Mucosa of descending colon (tissue), 3 donors: ENCODE results near the gene FHL2. TPM values are rescaled to one million over a fixed set of nuclear protein-coding genes. Genes with fewer than 3 reads are reported as not detected.

Source experiments
- ATAC-seq: fragments of 200-7000 bp; cut with Tn5 transposase; one replicate; pipeline ENCODE4 v1.9.1; 2020; ENCODE audit warnings: mild to moderate bottlenecking, moderate library complexity
- DNase-seq, 3 donors: peaks; one replicate each; pipeline ENCODE4 v3.0.0-alpha.2; 2020
- H3K36me3 ChIP-seq: fragments of 200-600 bp; one replicate; pipeline ENCODE4 v1.8.0; 2021; ENCODE audit warnings: low read depth, mild to moderate bottlenecking
- H3K4me1 ChIP-seq: fragments of 200-600 bp; one replicate; pipeline ENCODE4 v1.8.0; 2021; ENCODE audit warnings: low read depth, mild to moderate bottlenecking
- H3K4me3 ChIP-seq: fragments of 200-600 bp; one replicate; pipeline ENCODE4 v1.8.0; 2021; ENCODE audit warnings: mild to moderate bottlenecking
- H3K9me3 ChIP-seq: fragments of 200-600 bp; one replicate; pipeline ENCODE4 v1.8.0; 2021; ENCODE audit warnings: mild to moderate bottlenecking
- intact Hi-C, 2 donors: fragments of 100-400 bp; cut with DNase I in 1 of 2; cut with micrococcal nuclease in 1 of 2; formaldehyde crosslinking; loops; one replicate each; pipeline versions ENCODE4 v1.11.0 to v1.11.1; 2022; cut with DNase I, micrococcal nuclease
- total RNA-seq, 3 donors: library from RNA; stranded (reverse); fragmentation: NEBNext Ultra II Directional in 2 of 3; extraction: Animal tissue kit (Norgen Biotek cat#: 25700) in 2 of 3; gene quantifications; one replicate each; pipeline versions ENCODE4 v1.2.1 to v1.2.4, GENCODE V29; 2021 to 2023
- TF ChIP-seq, protein P1 (sequence below): fragments of 200-600 bp; IDR thresholded peaks from one replicate; pipeline ENCODE4 v1.8.0; 2022; ENCODE audit warnings: antibody characterized with exemption, mild to moderate bottlenecking
- donor health status: DM: no; HTN: no; CAD: no; lungs with moderate emphysema.
- donor health status: DM: no; HTN: no; CAD: no.
- donor health status: DM: no; HTN: yes; CAD: no.

The FHL2 gene
- total RNA-seq, 3 donors from 2014 or later = 109 to 132 (median 113) TPM

DNA sequence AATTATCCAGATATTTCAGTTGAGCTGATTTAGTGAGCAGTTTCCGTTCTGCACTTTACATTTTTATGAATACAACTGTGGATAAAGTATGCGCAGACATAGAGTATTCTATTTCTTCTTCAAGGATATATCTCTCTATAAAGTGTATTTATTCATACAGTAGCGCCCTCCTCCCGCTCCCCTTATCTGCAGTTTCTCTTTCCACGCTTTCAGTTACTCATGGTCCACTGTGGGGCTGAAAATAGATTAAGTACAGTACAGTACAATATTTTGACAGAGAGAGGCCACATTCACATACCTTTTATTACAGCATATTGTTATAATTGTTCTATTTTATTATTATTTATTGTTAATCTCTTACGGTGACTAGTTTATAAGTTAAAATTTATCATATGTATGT lies 19.7 kb upstream of the FHL2 start:
- no peaks in the 10 kb centered on the region for H3K36me3 ChIP-seq
- no peak overlapping the region for H3K4me3 ChIP-seq
- DNase-seq (no peak), ATAC-seq (no peak)
- no peaks in the 10 kb centered on the region for H3K4me1 ChIP-seq
- TF ChIP-seq, protein P1, sequence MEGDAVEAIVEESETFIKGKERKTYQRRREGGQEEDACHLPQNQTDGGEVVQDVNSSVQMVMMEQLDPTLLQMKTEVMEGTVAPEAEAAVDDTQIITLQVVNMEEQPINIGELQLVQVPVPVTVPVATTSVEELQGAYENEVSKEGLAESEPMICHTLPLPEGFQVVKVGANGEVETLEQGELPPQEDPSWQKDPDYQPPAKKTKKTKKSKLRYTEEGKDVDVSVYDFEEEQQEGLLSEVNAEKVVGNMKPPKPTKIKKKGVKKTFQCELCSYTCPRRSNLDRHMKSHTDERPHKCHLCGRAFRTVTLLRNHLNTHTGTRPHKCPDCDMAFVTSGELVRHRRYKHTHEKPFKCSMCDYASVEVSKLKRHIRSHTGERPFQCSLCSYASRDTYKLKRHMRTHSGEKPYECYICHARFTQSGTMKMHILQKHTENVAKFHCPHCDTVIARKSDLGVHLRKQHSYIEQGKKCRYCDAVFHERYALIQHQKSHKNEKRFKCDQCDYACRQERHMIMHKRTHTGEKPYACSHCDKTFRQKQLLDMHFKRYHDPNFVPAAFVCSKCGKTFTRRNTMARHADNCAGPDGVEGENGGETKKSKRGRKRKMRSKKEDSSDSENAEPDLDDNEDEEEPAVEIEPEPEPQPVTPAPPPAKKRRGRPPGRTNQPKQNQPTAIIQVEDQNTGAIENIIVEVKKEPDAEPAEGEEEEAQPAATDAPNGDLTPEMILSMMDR = no peak
- H3K9me3 ChIP-seq = no peaks in the 10 kb centered on the region
- intact Hi-C loops = no loop called here

DNA sequence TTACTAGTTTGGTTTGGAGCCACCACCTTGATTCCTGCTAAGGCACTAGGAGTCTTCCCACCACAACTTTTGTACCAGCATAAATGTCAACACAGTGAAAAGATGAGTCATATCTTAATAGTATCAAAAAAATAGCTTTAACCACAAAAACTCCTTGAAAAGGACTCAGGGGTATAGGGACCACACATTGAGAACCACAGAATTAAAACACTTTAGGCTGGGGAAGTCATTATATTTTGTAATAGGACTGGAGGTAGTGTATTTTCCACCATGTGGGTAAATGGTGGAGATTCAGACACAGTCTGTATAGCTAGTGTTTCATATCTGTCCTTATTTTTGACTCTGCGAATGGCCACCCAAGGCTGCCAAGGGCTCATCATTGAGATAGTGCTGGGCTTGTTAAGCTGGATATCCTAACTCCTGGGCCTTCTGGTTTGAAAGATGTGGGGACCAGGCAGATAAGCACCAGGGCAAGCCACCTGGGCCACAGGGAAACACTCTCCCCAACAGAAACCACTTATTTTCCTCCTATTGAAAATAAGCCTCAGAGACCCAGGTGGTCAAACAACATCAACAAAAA lies 19.1 kb upstream of the FHL2 start:
- no peaks in the 10 kb centered on the region for H3K36me3 ChIP-seq
- H3K4me3 ChIP-seq = no peak overlapping the region
- no peaks in the 10 kb centered on the region for H3K9me3 ChIP-seq
- no peaks in the 10 kb centered on the region for H3K4me1 ChIP-seq
- intact Hi-C loops = no loop called here
- DNase-seq (no peak), ATAC-seq (no peak)
- TF ChIP-seq, protein P1 = no peak

DNA sequence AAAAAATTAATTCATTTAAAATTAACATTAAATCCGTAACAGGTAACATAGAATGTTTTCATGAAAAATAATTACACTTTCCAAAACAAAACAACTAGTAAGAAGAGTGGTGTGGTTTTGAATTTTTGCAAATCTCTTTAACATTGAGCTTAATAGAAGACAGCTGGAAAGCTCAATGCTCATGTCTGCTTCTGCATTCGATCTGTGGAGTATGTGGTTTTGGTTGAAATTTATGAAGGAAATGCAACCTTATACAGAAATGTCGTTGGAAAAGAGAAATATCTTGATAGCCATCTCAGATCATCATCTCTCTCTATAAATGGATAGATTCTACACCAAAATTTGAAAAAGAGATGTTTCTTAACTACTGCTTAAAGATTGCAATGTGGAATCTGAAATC lies 17.3 kb upstream of the FHL2 start:
- H3K4me3 ChIP-seq = no peak overlapping the region
- DNase-seq (no peak), ATAC-seq (no peak)
- no peaks in the 10 kb centered on the region for H3K9me3 ChIP-seq
- TF ChIP-seq, protein P1 = no peak
- no peaks in the 10 kb centered on the region for H3K36me3 ChIP-seq
- intact Hi-C loops = no loop called here
- H3K4me1 ChIP-seq = no peaks in the 10 kb centered on the region

DNA sequence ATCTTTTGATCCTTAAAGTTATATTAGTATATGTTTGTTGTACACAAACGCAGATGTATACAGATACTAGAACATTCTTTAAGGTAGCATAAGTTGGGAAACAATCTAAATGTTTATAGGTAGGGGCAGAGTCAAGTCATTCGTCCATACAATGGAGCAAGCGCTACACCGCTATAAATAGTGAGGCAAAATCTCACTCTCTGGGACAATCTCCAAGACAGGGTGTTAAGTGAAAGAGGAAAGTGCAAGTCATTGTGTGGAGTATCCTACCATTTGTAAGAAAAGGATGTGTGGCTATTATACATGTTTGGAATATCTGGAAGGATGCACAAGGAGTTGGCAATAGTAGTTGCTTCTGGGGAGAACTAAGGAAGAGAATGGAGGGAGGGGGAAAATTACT lies 16.2 kb upstream of the FHL2 start:
- ATAC-seq = no peak
- Histone ChIP-seq H3K36me3 (no peaks in the 10 kb centered on the region), H3K4me1 (no peaks in the 10 kb centered on the region), H3K9me3 (no peaks in the 10 kb centered on the region), H3K4me3 (no peak overlapping the region)
- TF ChIP-seq, protein P1 = no peak
- intact Hi-C loops = no loop called here
- no peak for DNase-seq

DNA sequence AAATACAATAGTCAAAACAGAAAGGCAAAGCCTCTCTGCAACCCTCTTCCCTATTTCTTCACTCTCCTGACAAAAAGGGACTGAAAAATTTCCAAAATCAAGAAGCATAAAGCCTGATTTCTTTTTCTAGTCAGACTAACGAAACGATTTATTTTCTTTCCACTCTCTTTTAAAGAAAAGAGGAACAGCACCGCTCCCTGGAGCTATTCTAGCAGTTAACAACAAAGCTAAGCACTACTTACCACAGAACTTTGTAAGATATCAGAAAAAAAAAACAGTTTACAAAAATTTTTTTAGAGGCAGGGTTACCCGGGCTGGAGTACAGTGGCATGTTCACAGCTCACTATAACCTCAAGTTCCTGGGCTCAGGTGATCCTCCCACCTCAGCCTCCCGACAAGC lies 14.4 kb upstream of the FHL2 start:
- Histone ChIP-seq H3K36me3 (no peaks in the 10 kb centered on the region), H3K4me1 (no peaks in the 10 kb centered on the region), H3K4me3 (no peak overlapping the region), H3K9me3 (no peaks in the 10 kb centered on the region)
- ATAC-seq = no peak
- TF ChIP-seq, protein P1 = no peak
- intact Hi-C loops = no loop called here
- no peak for DNase-seq

DNA sequence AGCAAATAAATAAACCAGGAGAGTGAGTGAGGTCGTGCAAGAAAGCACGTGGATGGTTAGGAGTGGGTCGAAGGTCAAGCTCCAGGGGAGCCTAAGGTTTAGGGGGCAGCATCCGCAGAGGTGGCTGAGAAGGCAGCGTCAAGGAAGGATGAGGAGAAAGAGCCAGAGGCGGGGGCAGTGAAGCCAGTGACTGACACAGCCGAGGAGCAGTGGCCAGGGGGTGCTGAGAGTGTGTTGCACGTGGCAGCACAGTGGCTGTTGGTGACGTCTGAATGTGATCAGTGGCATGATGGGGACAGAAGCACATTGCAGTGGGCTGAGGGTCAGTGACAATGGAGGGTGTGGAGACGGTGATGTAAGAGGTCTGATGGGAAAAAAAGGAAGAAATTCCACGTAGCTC lies 13.7 kb upstream of the FHL2 start:
- no peaks in the 10 kb centered on the region for H3K9me3 ChIP-seq
- TF ChIP-seq, protein P1 = no peak
- H3K4me1 ChIP-seq = no peaks in the 10 kb centered on the region
- no peaks in the 10 kb centered on the region for H3K36me3 ChIP-seq
- no peak for DNase-seq
- intact Hi-C loops = no loop called here
- H3K4me3 ChIP-seq = no peak overlapping the region
- ATAC-seq = no peak
